ENCODE data around the gene TWIST2. TPM values are rescaled to one million over a fixed set of nuclear protein-coding genes. Genes with fewer than 3 reads are reported as not detected.

The TWIST2 gene
- total RNA-seq, 4 donors from 2014 or later = 90.8 to 141 (median 116) TPM

- DNase-seq (ENCODE audit: low spot score) (no peak), ATAC-seq (ENCODE audit: low FRiP score) (no peak)
- TF ChIP-seq CTCF (IDR thresholded peaks at IDR 0.05) = no peak
Measured at GRCh38 chr2:238811293-238811692, 36.6 kb upstream of the TWIST2 start.

GRCh38 chr2:238811759-238812158, 36.1 kb upstream of the TWIST2 start:
- no peak for TF ChIP-seq CTCF (IDR thresholded peaks at IDR 0.05)
- no peak for ATAC-seq (ENCODE audit: low FRiP score)
- DNase-seq (ENCODE audit: low spot score) = no peak

- TF ChIP-seq CTCF (IDR thresholded peaks at IDR 0.05) = no peak
- ATAC-seq (ENCODE audit: low FRiP score) (no peak), DNase-seq (ENCODE audit: low spot score) (no peak)
Measured at GRCh38 chr2:238813109-238813508, 34.8 kb upstream of the TWIST2 start.

- DNase-seq (ENCODE audit: low spot score) (no peak), ATAC-seq (ENCODE audit: low FRiP score) (no peak)
- TF ChIP-seq CTCF (IDR thresholded peaks at IDR 0.05) = no peak
Measured at GRCh38 chr2:238814815-238815214, 33.1 kb upstream of the TWIST2 start.

GRCh38 chr2:238816291-238816690, 31.6 kb upstream of the TWIST2 start:
- DNase-seq (ENCODE audit: low spot score) (no peak), ATAC-seq (ENCODE audit: low FRiP score) (no peak)
- no peak for TF ChIP-seq CTCF (IDR thresholded peaks at IDR 0.05)

GRCh38 chr2:238817382-238817781, 30.5 kb upstream of the TWIST2 start:
- ATAC-seq (ENCODE audit: low FRiP score) (no peak), DNase-seq (ENCODE audit: low spot score) (no peak)
- no peak for TF ChIP-seq CTCF (IDR thresholded peaks at IDR 0.05)

- no peak for TF ChIP-seq CTCF (IDR thresholded peaks at IDR 0.05)
- ATAC-seq (ENCODE audit: low FRiP score) = no peak
- DNase-seq (ENCODE audit: low spot score) = no peak
Measured at GRCh38 chr2:238817891-238818290, 30.0 kb upstream of the TWIST2 start.

All from omental fat pad (tissue), 4 donors.